DOHH2 (cell line): ENCODE data around the gene SLC25A39.

ENCODE experiments used
- H3F3A ChIP-seq: fragments of 200-600 bp; sonication (generic), shearing (Covaris generic); 2 replicates; pipeline ENCODE4 v1.6.0; 2016; ENCODE audit warnings: antibody characterized with exemption, mild to moderate bottlenecking; ENCODE audit not compliant: control insufficient read depth, insufficient read depth
- H3K27ac ChIP-seq: fragments of 200-600 bp; sonication (generic); 2 replicates; pipeline ENCODE4 v1.5.1; 2014; ENCODE audit warnings: low read depth, mild to moderate bottlenecking, low read length, moderate library complexity
- H3K27me3 ChIP-seq: fragments of 200-600 bp; sonication (generic); 2 replicates; pipeline ENCODE4 v1.6.1; 2014; ENCODE audit warnings: mild to moderate bottlenecking, low read length, mixed read lengths; ENCODE audit not compliant: control insufficient read depth
- H3K36me3 ChIP-seq: fragments of 200-600 bp; sonication (generic); 2 replicates; pipeline ENCODE4 v1.6.1; 2014; ENCODE audit warnings: mild to moderate bottlenecking, low read length, moderate library complexity, mixed read lengths; ENCODE audit not compliant: control insufficient read depth
- H3K4me1 ChIP-seq: fragments of 200-600 bp; sonication (generic); 2 replicates; pipeline ENCODE4 v1.6.1; 2014; ENCODE audit warnings: mild to moderate bottlenecking, low read length, mixed read lengths; ENCODE audit not compliant: control insufficient read depth
- H3K4me2 ChIP-seq: fragments of 200-600 bp; sonication (generic); 2 replicates; pipeline ENCODE4 v1.6.0; 2014; ENCODE audit warnings: mild to moderate bottlenecking, low read length, moderate library complexity
- H3K4me3 ChIP-seq: fragments of 200-600 bp; sonication (generic); 2 replicates; pipeline ENCODE4 v1.5.1; 2014; ENCODE audit warnings: mild to moderate bottlenecking, low read length, mixed read lengths
- H3K79me2 ChIP-seq: fragments of 200-600 bp; sonication (generic); 2 replicates; pipeline ENCODE4 v1.6.1; 2014; ENCODE audit warnings: mild to moderate bottlenecking, low read length, mixed read lengths; ENCODE audit not compliant: control insufficient read depth
- H3K9me2 ChIP-seq: fragments of 200-600 bp; sonication (generic); replicated peaks from 2 replicates; pipeline ENCODE4 v1.6.1; 2014; ENCODE audit warnings: mild to moderate bottlenecking, low read length, mixed read lengths; ENCODE audit not compliant: control insufficient read depth
- H3K9me3 ChIP-seq: fragments of 200-600 bp; sonication (generic); 2 replicates; pipeline ENCODE4 v1.6.1; 2014; ENCODE audit warnings: antibody characterized with exemption, low read length, mixed read lengths; ENCODE audit not compliant: control insufficient read depth, insufficient read depth
- H4K20me1 ChIP-seq: fragments of 200-600 bp; sonication (generic); 2 replicates; pipeline ENCODE4 v1.6.0; 2014; ENCODE audit warnings: low read depth, mild to moderate bottlenecking, antibody characterized with exemption, low read length, moderate library complexity; ENCODE audit not compliant: control insufficient read depth, insufficient read depth
- CTCF ChIP-seq: fragments of 200-600 bp; sonication (generic); IDR thresholded peaks from one replicate; pipeline ENCODE4 v1.5.1; 2014; ENCODE audit warnings: antibody characterized with exemption, mild to moderate bottlenecking, low read depth, low read length; ENCODE audit not compliant: poor library complexity, severe bottlenecking
- EZH2phosphoT487 ChIP-seq: fragments of 200-600 bp; sonication (generic); IDR thresholded peaks from 2 replicates; pipeline ENCODE4 v1.6.1; 2017; ENCODE audit warnings: borderline replicate concordance, mild to moderate bottlenecking, antibody characterized with exemption, low read length, moderate library complexity, mixed read lengths

Gene SLC25A39

GRCh38 chr17:44310609-44311376, 13.8 kb downstream of the SLC25A39 start:
- H3K79me2 ChIP-seq, result no peaks in the 10 kb centered on the region
- no peak for TF ChIP-seq EZH2phosphoT487
- TF ChIP-seq CTCF, result no peak
- no peaks in the 10 kb centered on the region for H3F3A ChIP-seq
- no peaks in the 10 kb centered on the region; the same call in 1 of the 2 replicates for H4K20me1 ChIP-seq
- H3K9me2 ChIP-seq, result no peaks in the 10 kb centered on the region
- no peaks in the 10 kb centered on the region for H3K36me3 ChIP-seq
- H3K27ac ChIP-seq, result no peak overlapping the region
- H3K9me3 ChIP-seq, result no peaks in the 10 kb centered on the region
- H3K4me1 ChIP-seq, result peaks cover 36% of the 10 kb centered on the region
- H3K27me3 ChIP-seq, result peaks cover 26% of the 10 kb centered on the region
- no peak overlapping the region for H3K4me3 ChIP-seq
- no peak overlapping the region for H3K4me2 ChIP-seq

GRCh38 chr17:44310188-44310587, 14.4 kb downstream of the SLC25A39 start:
- no peaks in the 10 kb centered on the region for H3K9me2 ChIP-seq
- no peak overlapping the region for H3K27ac ChIP-seq
- no peaks in the 10 kb centered on the region for H3K9me3 ChIP-seq
- peaks cover 31% of the 10 kb centered on the region for H3K4me1 ChIP-seq
- H3F3A ChIP-seq, result no peaks in the 10 kb centered on the region
- TF ChIP-seq CTCF (no peak), EZH2phosphoT487 (no peak)
- no peaks in the 10 kb centered on the region for H3K79me2 ChIP-seq
- no peak overlapping the region for H3K4me3 ChIP-seq
- H4K20me1 ChIP-seq, result no peaks in the 10 kb centered on the region; the same call in 1 of the 2 replicates
- H3K4me2 ChIP-seq, result no peak overlapping the region
- no peaks in the 10 kb centered on the region for H3K36me3 ChIP-seq
- peaks cover 21% of the 10 kb centered on the region for H3K27me3 ChIP-seq

- no peaks in the 10 kb centered on the region; the same call in 1 of the 2 replicates for H4K20me1 ChIP-seq
- H3K9me2 ChIP-seq, result no peaks in the 10 kb centered on the region
- no peak overlapping the region for H3K4me2 ChIP-seq
- no peak overlapping the region for H3K4me3 ChIP-seq
- H3F3A ChIP-seq, result no peaks in the 10 kb centered on the region
- H3K27me3 ChIP-seq, result peaks cover 16% of the 10 kb centered on the region
- no peak overlapping the region for H3K27ac ChIP-seq
- no peaks in the 10 kb centered on the region for H3K36me3 ChIP-seq
- H3K4me1 ChIP-seq, result peaks cover 27% of the 10 kb centered on the region
- TF ChIP-seq CTCF, result no peak
- no peak for TF ChIP-seq EZH2phosphoT487
- H3K9me3 ChIP-seq, result no peaks in the 10 kb centered on the region
- no peaks in the 10 kb centered on the region for H3K79me2 ChIP-seq
These were observed 15.2 kb downstream of the SLC25A39 start for GRCh38 chr17:44309472-44309871.
